HG02763 (cell line): ENCODE data around the gene SULF2.

ENCODE experiments used
- ATAC-seq: cut with Tn5 transposase; IDR thresholded peaks from one replicate; pipeline ENCODE4 v1.9.1; 2021; ENCODE audit warnings: mild to moderate bottlenecking, moderate library complexity; ENCODE audit not compliant: unreplicated experiment

Gene SULF2

GRCh38 chr20:47688385-47689381, 96.6 kb downstream of the SULF2 start:
- no peak for ATAC-seq

- no peak for ATAC-seq
Measured at GRCh38 chr20:47687095-47687987, 97.9 kb downstream of the SULF2 start.

- no peak for ATAC-seq
Measured at GRCh38 chr20:47686545-47686944, 98.7 kb downstream of the SULF2 start.

GRCh38 chr20:47684306-47685080, 100.8 kb downstream of the SULF2 start:
- no peak for ATAC-seq

GRCh38 chr20:47682916-47683315, 102.4 kb downstream of the SULF2 start:
- no peak for ATAC-seq

GRCh38 chr20:47682028-47682783, 103.1 kb downstream of the SULF2 start:
- no peak for ATAC-seq

GRCh38 chr20:47680804-47681529, 104.3 kb downstream of the SULF2 start:
- ATAC-seq: no peak

- no peak for ATAC-seq
Measured at GRCh38 chr20:47679462-47679861, 105.8 kb downstream of the SULF2 start.

- no peak for ATAC-seq
Measured at GRCh38 chr20:47678536-47678935, 106.7 kb downstream of the SULF2 start.

GRCh38 chr20:47677635-47678453, 107.4 kb downstream of the SULF2 start:
- ATAC-seq: no peak

- ATAC-seq: no peak
Measured at GRCh38 chr20:47676912-47677634, 108.2 kb downstream of the SULF2 start.

- no peak for ATAC-seq
Measured at GRCh38 chr20:47676219-47676721, 109.0 kb downstream of the SULF2 start.

GRCh38 chr20:47675190-47676142, 109.8 kb downstream of the SULF2 start:
- no peak for ATAC-seq

- no peak for ATAC-seq
Measured at GRCh38 chr20:47674686-47675085, 110.6 kb downstream of the SULF2 start.

- ATAC-seq: no peak
Measured at GRCh38 chr20:47674145-47674544, 111.1 kb downstream of the SULF2 start.

- ATAC-seq: no peak
Measured at GRCh38 chr20:47673671-47673955, 111.7 kb downstream of the SULF2 start.
